B cell (primary cell): ENCODE results near the gene RGS7. TPM values are rescaled to one million over a fixed set of nuclear protein-coding genes. Genes with fewer than 3 reads are reported as not detected.

Source experiments
- ATAC-seq: fragments of 200-7000 bp; cut with Tn5 transposase; one replicate; pipeline ENCODE4 v1.10.0; 2021; ENCODE audit warnings: low read depth, mild to moderate bottlenecking, moderate number of reproducible peaks, moderate library complexity
- CTCF ChIA-PET: fragments of 350-600 bp; sonication (Branson Sonifier 250); formaldehyde crosslinking; loops from one replicate; lab custom pipeline; 2021; ENCODE audit warnings: antibody characterized with exemption, inconsistent platforms; lab: Charles Lee
- POLR2A ChIA-PET: fragments of 350-600 bp; sonication (Branson Sonifier 250); formaldehyde crosslinking; loops from one replicate; lab custom pipeline; 2021; ENCODE audit warnings: antibody characterized with exemption; lab: Charles Lee
- DNase-seq: peaks from one replicate; pipeline ENCODE4 v3.0.0; 2013
- H2AFZ ChIP-seq: 2 replicates; pipeline ENCODE4 v1.6.1; 2012; ENCODE audit warnings: mild to moderate bottlenecking, low read depth, low read length; ENCODE audit not compliant: insufficient read depth, poor library complexity, severe bottlenecking
- H3K27ac ChIP-seq, 2 donors: 1 replicate in 1 of 2; 2 replicates in 1 of 2; pipeline ENCODE4 v1.5.1; 2012 to 2013; ENCODE audit warnings: low read length in 2 of 2, mild to moderate bottlenecking in 2 of 2, moderate library complexity in 1 of 2
- H3K27me3 ChIP-seq, 4 experiments: fragments of 200-600 bp in 1 of 4; sonication (generic) in 1 of 4; replicated peaks in 1 of 4; 1 replicate in 2 of 4; 2 replicates in 2 of 4; pipeline versions ENCODE4 v1.6.1 to v1.7.0; 2013 to 2016; ENCODE audit warnings: low read length in 3 of 4, mild to moderate bottlenecking in 2 of 4, mixed read lengths in 1 of 4, moderate library complexity in 1 of 4; ENCODE audit not compliant: insufficient read depth in 4 of 4, control insufficient read depth in 3 of 4; ENCODE audit errors: control extremely low read depth in 1 of 4
- H3K36me3 ChIP-seq, 2 experiments: replicated peaks in 1 of 2; 1 replicate in 1 of 2; 2 replicates in 1 of 2; pipeline versions ENCODE4 v1.6.1 to v1.7.1; 2013; ENCODE audit warnings: low read length in 1 of 2; ENCODE audit not compliant: insufficient read depth in 2 of 2, control insufficient read depth in 1 of 2; ENCODE audit errors: control extremely low read depth in 1 of 2, extremely low read depth in 1 of 2
- H3K4me1 ChIP-seq, 2 donors: fragments of 200-600 bp in 1 of 2; sonication (generic) in 1 of 2; 1 replicate in 1 of 2; 2 replicates in 1 of 2; pipeline versions ENCODE4 v1.5.1 to v1.6.1; 2013 to 2017; ENCODE audit warnings: low read length in 2 of 2; ENCODE audit not compliant: control insufficient read depth in 2 of 2, insufficient read depth in 2 of 2
- H3K4me2 ChIP-seq: replicated peaks from 2 replicates; pipeline ENCODE3; 2012; ENCODE audit warnings: mild to moderate bottlenecking, low read depth, low read length; ENCODE audit not compliant: poor library complexity, severe bottlenecking
- H3K4me3 ChIP-seq, 5 experiments: fragments of 200-600 bp in 1 of 5; sonication (generic) in 1 of 5; 1 replicate in 3 of 5; 2 replicates in 2 of 5; pipeline versions ENCODE4 v1.5.1 to v1.7.0; 2011 to 2016; ENCODE audit warnings: low read length in 4 of 5, mild to moderate bottlenecking in 4 of 5, low read depth in 2 of 5, control low read depth in 1 of 5, moderate library complexity in 1 of 5; ENCODE audit not compliant: insufficient read depth in 1 of 5; ENCODE audit errors: control extremely low read depth in 1 of 5, extremely low read depth in 1 of 5
- H3K79me2 ChIP-seq: fragments of 200-600 bp; sonication (generic); one replicate; pipeline ENCODE4 v1.6.0; 2016; ENCODE audit warnings: low read length; ENCODE audit not compliant: control insufficient read depth, insufficient read depth
- H3K9ac ChIP-seq: fragments of 200-600 bp; sonication (generic); 2 replicates; pipeline ENCODE4 v1.6.1; 2017; ENCODE audit warnings: mild to moderate bottlenecking, low read length, moderate library complexity
- H3K9me3 ChIP-seq, 3 donors: one replicate each; pipeline versions ENCODE4 v1.6.1 to v1.7.1; 2013; ENCODE audit warnings: low read length in 2 of 3; ENCODE audit not compliant: control insufficient read depth in 2 of 3, insufficient read depth in 1 of 3; ENCODE audit errors: control extremely low read depth in 1 of 3
- H4K20me1 ChIP-seq: 2 replicates; pipeline ENCODE4 v1.6.0; 2012; ENCODE audit warnings: mild to moderate bottlenecking, low read length; ENCODE audit not compliant: insufficient read depth, control insufficient read depth, poor library complexity, severe bottlenecking
- H3K27ac Mint-ChIP-seq: one replicate; pipeline ENCODE4 v1.8.0; 2021; ENCODE audit warnings: mixed read lengths
- H3K27me3 Mint-ChIP-seq: one replicate; pipeline ENCODE4 v1.8.0; 2021; ENCODE audit warnings: mixed read lengths
- H3K4me1 Mint-ChIP-seq: one replicate; pipeline ENCODE4 v1.8.0; 2021; ENCODE audit warnings: mixed read lengths
- H3K4me3 Mint-ChIP-seq: one replicate; pipeline ENCODE4 v1.8.0; 2021; ENCODE audit warnings: mixed read lengths
- H3K9me3 Mint-ChIP-seq: one replicate; pipeline ENCODE4 v1.8.0; 2022; ENCODE audit warnings: mixed read lengths; ENCODE audit not compliant: insufficient read depth
- EZH2 ChIP-seq: IDR thresholded peaks from 2 replicates; pipeline ENCODE4 v1.6.1; 2012; ENCODE audit warnings: borderline replicate concordance, low read depth, mild to moderate bottlenecking, moderate library complexity, low read length; ENCODE audit not compliant: insufficient read depth, poor library complexity, severe bottlenecking
- WGBS: methylation state at CpG from one replicate; pipeline ENCODE4 v1.1.5; 2013; ENCODE audit warnings: missing lambda C conversion rate; ENCODE audit not compliant: insufficient coverage; 5-methylcytosine and 5-hydroxymethylcytosine counted together
- intact Hi-C: fragments of 100-400 bp; cut with micrococcal nuclease; formaldehyde crosslinking; loops from one replicate; pipeline ENCODE4 v1.10.0; 2022
- polyA plus RNA-seq: library from polyadenylated mRNA; depleted of rRNA; stranded (reverse); fragments of >200 nt; gene quantifications from 2 replicates; pipeline ENCODE4 v1.2.3, GENCODE V29; 2012
- total RNA-seq, 2 donors: library from RNA; stranded (reverse); fragments of 120-200 nt in 1 of 2; gene quantifications; 1 replicate in 1 of 2; 2 replicates in 1 of 2; pipeline versions ENCODE4 v1.2.3 to v1.2.4, GENCODE V29; 2013 to 2022
- TF ChIP-seq, protein P1 (sequence below): fragments of 200-600 bp; IDR thresholded peaks from one replicate; pipeline ENCODE4 v1.8.0; 2022; ENCODE audit warnings: antibody characterized with exemption, mild to moderate bottlenecking

RGS7 gene
- total and polyA plus RNA-seq, 2 donors (not counting 1 experiment from before 2014, with no cell fraction given): 0.15 to 1.8 TPM

DNA sequence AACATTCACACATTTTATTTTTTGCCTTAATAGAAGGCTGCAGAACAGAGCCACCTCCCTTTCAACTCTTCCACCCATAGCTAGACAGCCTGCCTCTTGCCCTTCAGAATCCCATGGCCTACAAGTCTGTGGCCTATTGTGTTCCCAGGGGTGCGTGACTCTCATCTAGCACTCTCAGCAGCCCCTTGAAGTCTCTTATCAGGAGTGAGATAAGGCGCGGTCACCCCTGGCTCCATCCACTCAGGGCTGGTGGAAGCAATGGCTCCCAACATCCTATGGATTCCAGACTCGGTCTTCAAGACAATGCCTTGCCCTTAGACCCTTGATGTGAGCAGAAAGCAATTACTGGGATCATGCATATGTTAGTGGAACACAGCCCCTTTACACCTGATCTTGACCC lies 480.9 kb downstream of the RGS7 start:
- peaks cover 0 to 15% (median 0%) of the 10 kb centered on the region in 3 donors for H3K9me3 ChIP-seq
- no peak for DNase-seq
- no peaks in the 10 kb centered on the region for H3K4me1 ChIP-seq
- no peak overlapping the region for H3K4me3 Mint-ChIP-seq
- intact Hi-C loops: no loop called here
- H3K79me2 ChIP-seq: no peaks in the 10 kb centered on the region
- H4K20me1 ChIP-seq: no peaks in the 10 kb centered on the region
- CTCF ChIA-PET: interaction anchor here (1.5 kb wide), 1 partner anchor 12 kb away, joined by 5 read pairs; no protein-coding TSS in a partner anchor
- H3K9ac ChIP-seq: no peak overlapping the region
- no peaks in the 10 kb centered on the region for H3K4me1 Mint-ChIP-seq
- 83% methylated on average over 2 of the region's 4 CpGs for WGBS
- POLR2A ChIA-PET: no interaction called here
- no peak overlapping the region for H2AFZ ChIP-seq
- no peak for TF ChIP-seq EZH2
- no peaks in the 10 kb centered on the region for H3K27me3 ChIP-seq
- H3K4me2 ChIP-seq: no peak overlapping the region
- no peak for ATAC-seq
- H3K27me3 Mint-ChIP-seq: no peaks in the 10 kb centered on the region
- H3K27ac ChIP-seq: no peak overlapping the region
- H3K36me3 ChIP-seq: no peaks in the 10 kb centered on the region
- H3K27ac Mint-ChIP-seq: no peak overlapping the region
- no peaks in the 10 kb centered on the region for H3K9me3 Mint-ChIP-seq
- H3K4me3 ChIP-seq: no peak overlapping the region

DNA sequence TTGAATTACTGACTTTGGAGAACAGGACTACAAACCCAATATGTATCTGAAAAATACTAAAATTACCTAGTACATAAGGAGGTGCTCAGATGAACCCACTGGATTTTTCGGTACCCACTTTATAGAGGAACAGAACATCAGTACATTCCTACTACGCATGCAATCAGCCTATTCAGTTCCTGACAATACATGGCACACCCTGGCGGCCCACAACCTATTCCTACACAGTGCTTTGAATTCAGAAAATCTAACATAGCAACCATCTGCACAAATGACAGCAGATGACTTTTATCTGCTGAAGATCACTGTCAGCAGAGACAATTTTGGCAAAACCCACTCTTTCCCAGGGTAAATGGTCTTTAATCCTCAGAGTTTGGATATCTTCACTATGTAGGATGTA lies 487.9 kb downstream of the RGS7 start:
- H2AFZ ChIP-seq: no peak overlapping the region
- Mint-ChIP-seq H3K9me3 (no peaks in the 10 kb centered on the region), H3K27ac (no peak overlapping the region), H3K4me3 (no peak overlapping the region), H3K27me3 (no peaks in the 10 kb centered on the region), H3K4me1 (no peaks in the 10 kb centered on the region)
- H3K27ac ChIP-seq: no peak overlapping the region
- TF ChIP-seq, protein P1, sequence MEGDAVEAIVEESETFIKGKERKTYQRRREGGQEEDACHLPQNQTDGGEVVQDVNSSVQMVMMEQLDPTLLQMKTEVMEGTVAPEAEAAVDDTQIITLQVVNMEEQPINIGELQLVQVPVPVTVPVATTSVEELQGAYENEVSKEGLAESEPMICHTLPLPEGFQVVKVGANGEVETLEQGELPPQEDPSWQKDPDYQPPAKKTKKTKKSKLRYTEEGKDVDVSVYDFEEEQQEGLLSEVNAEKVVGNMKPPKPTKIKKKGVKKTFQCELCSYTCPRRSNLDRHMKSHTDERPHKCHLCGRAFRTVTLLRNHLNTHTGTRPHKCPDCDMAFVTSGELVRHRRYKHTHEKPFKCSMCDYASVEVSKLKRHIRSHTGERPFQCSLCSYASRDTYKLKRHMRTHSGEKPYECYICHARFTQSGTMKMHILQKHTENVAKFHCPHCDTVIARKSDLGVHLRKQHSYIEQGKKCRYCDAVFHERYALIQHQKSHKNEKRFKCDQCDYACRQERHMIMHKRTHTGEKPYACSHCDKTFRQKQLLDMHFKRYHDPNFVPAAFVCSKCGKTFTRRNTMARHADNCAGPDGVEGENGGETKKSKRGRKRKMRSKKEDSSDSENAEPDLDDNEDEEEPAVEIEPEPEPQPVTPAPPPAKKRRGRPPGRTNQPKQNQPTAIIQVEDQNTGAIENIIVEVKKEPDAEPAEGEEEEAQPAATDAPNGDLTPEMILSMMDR: no peak
- TF ChIP-seq EZH2: no peak
- H4K20me1 ChIP-seq: no peaks in the 10 kb centered on the region
- H3K4me1 ChIP-seq: no peaks in the 10 kb centered on the region
- POLR2A ChIA-PET: no interaction called here
- no peaks in the 10 kb centered on the region for H3K36me3 ChIP-seq
- peaks cover 0 to 3% (median 0%) of the 10 kb centered on the region in 3 donors for H3K9me3 ChIP-seq
- CTCF ChIA-PET: no interaction called here
- intact Hi-C loops: no loop called here
- no peak overlapping the region for H3K4me3 ChIP-seq
- H3K9ac ChIP-seq: no peak overlapping the region
- H3K27me3 ChIP-seq: no peaks in the 10 kb centered on the region
- DNase-seq: no peak
- 89% methylated on average over 3 of the region's 3 CpGs for WGBS
- no peak for ATAC-seq
- no peak overlapping the region for H3K4me2 ChIP-seq
- no peaks in the 10 kb centered on the region for H3K79me2 ChIP-seq
